A549 (cell line): ENCODE results near the gene SLBP. TPM values are rescaled to one million over a fixed set of nuclear protein-coding genes. Genes with fewer than 3 reads are reported as not detected.

ENCODE experiments used
- ATAC-seq, 2 experiments: fragments of 200-7000 bp in 1 of 2; fragments of >200 bp in 1 of 2; cut with Nextera tagmentation in 1 of 2; cut with Tn5 transposase in 1 of 2; 3 replicates each; pipeline versions ENCODE4 v1.8.0 to v1.9.1; 2018 to 2020; ENCODE audit warnings: mild to moderate bottlenecking in 1 of 2, moderate library complexity in 1 of 2
- CTCF ChIA-PET: fragments of 300-600 bp; sonication (Branson Sonifier 250); formaldehyde crosslinking; extraction: SDS; loops from one replicate; lab custom pipeline; 2021; ENCODE audit warnings: antibody characterized with exemption, inconsistent platforms; lab: Yijun Ruan, JAX
- POLR2A ChIA-PET: fragments of 350-600 bp; formaldehyde crosslinking; extraction: SDS; loops from one replicate; lab custom pipeline; 2021; ENCODE audit warnings: antibody characterized with exemption, inconsistent platforms; lab: Yijun Ruan, JAX
- DNase-seq, 2 experiments: peaks; one replicate each; pipeline versions ENCODE4 v3.0.0 to v3.0.0-alpha.2; 2011 to 2016; ENCODE audit warnings: low read depth in 1 of 2, low spot score in 1 of 2
- FAIRE-seq: peaks from 2 replicates; lab custom pipeline; 2011; peaks lifted over from hg19 to GRCh38; lab: Jason Lieb, UNC
- H3K27ac ChIP-seq, 2 experiments: fragments of >200 bp; sonication (Bioruptor Twin); formaldehyde crosslinking; 3 replicates each; pipeline ENCODE4 v1.5.1; 2016 to 2017
- H3K4me1 ChIP-seq: fragments of >200 bp; sonication (Bioruptor Twin); formaldehyde crosslinking; 3 replicates; pipeline ENCODE4 v1.6.1; 2016
- H3K4me2 ChIP-seq: fragments of >200 bp; sonication (Bioruptor Twin); formaldehyde crosslinking; 3 replicates; pipeline ENCODE4 v1.6.1; 2016
- H3K4me3 ChIP-seq: fragments of >200 bp; sonication (Bioruptor Twin); formaldehyde crosslinking; 3 replicates; pipeline ENCODE4 v1.5.1; 2016
- H3K9me3 ChIP-seq: fragments of >200 bp; sonication (Bioruptor Twin); formaldehyde crosslinking; 3 replicates; pipeline ENCODE4 v1.6.1; 2016
- BCL3 ChIP-seq: fragments of >200 bp; sonication (Bioruptor Twin); formaldehyde crosslinking; IDR thresholded peaks from 3 replicates; pipeline ENCODE4 v1.6.1; 2016
- CBX8 ChIP-seq: fragments of 200-600 bp; sonication (generic); IDR thresholded peaks from 2 replicates; pipeline ENCODE4 v1.6.1; 2016
- CTCF ChIP-seq: fragments of >200 bp; sonication (Bioruptor Twin); formaldehyde crosslinking; IDR thresholded peaks from 3 replicates; pipeline ENCODE4 v1.5.1; 2016
- EHF ChIP-seq: fragments of 250-450 bp; sonication (Bioruptor Pico); IDR thresholded peaks from 2 replicates; pipeline ENCODE4 v1.5.0; 2020; ENCODE audit warnings: mild to moderate bottlenecking
- HDAC2 ChIP-seq: fragments of 200-600 bp; sonication (generic); IDR thresholded peaks from 2 replicates; pipeline ENCODE4 v1.6.1; 2016
- HEYL ChIP-seq: fragments of 250-450 bp; sonication (Bioruptor Pico); IDR thresholded peaks from 2 replicates; pipeline ENCODE4 v1.8.0; 2021; ENCODE audit warnings: mild to moderate bottlenecking, moderate library complexity
- HOXB5 ChIP-seq: fragments of 250-450 bp; sonication (Bioruptor Pico); IDR thresholded peaks from 2 replicates; pipeline ENCODE4 v1.5.0; 2020; ENCODE audit warnings: mild to moderate bottlenecking, moderate library complexity
- KDM5A ChIP-seq: fragments of 200-600 bp; sonication (generic); IDR thresholded peaks from 2 replicates; pipeline ENCODE4 v1.6.1; 2016; ENCODE audit warnings: antibody characterized with exemption, mild to moderate bottlenecking
- MYC ChIP-seq: IDR thresholded peaks from 2 replicates; pipeline ENCODE4 v1.6.1; 2012; ENCODE audit warnings: mild to moderate bottlenecking, inconsistent platforms, low read length, improper control_type of control experiment, borderline replicate concordance
- PBX3 ChIP-seq: IDR thresholded peaks from 2 replicates; pipeline ENCODE4 v1.6.1; 2012
- PHF8 ChIP-seq: fragments of 200-600 bp; sonication (generic); IDR thresholded peaks from 2 replicates; pipeline ENCODE4 v1.6.1; 2016; ENCODE audit warnings: low read depth, mild to moderate bottlenecking, antibody characterized with exemption, moderate library complexity, borderline replicate concordance
- RAD21 ChIP-seq, 2 experiments: fragments of >200 bp in 1 of 2; sonication (Bioruptor Twin) in 1 of 2; formaldehyde crosslinking in 1 of 2; IDR thresholded peaks in 1 of 2; conservative IDR thresholded peaks in 1 of 2; 2 replicates in 1 of 2; 3 replicates in 1 of 2; pipeline ENCODE4 v1.6.1; 2012 to 2018; ENCODE audit warnings: inconsistent platforms in 1 of 2
- SMC3 ChIP-seq: fragments of >200 bp; sonication (Bioruptor Twin); formaldehyde crosslinking; IDR thresholded peaks from 3 replicates; pipeline ENCODE4 v1.6.1; 2018; ENCODE audit warnings: inconsistent platforms
- ZNF302 ChIP-seq: fragments of 250-450 bp; sonication (Bioruptor Pico); IDR thresholded peaks from 2 replicates; pipeline ENCODE4 v1.9.0; 2021; ENCODE audit warnings: inconsistent platforms, mild to moderate bottlenecking, moderate library complexity
- WGBS: methylation state at CpG from one replicate; pipeline ENCODE4 v1.1.6; 2017; ENCODE audit errors: missing lambda C conversion rate; 5-methylcytosine and 5-hydroxymethylcytosine counted together
- polyA plus RNA-seq, 4 experiments: library from polyadenylated mRNA; depleted of rRNA in 3 of 4; stranded (reverse); fragments of >200 nt; fragmentation: RNase III in 1 of 4; extraction: RNeasy Plus Mini Kit Qiagen cat#74134 plus additional on column Dnase treatment in 1 of 4; gene quantifications; 2 replicates in 3 of 4; 3 replicates in 1 of 4; pipeline ENCODE4 v1.2.3, GENCODE V29; 2011 to 2017
- TF ChIP-seq, protein P1 (sequence below): fragments of 200-600 bp; sonication (generic); IDR thresholded peaks from 2 replicates; pipeline ENCODE4 v1.6.1; 2016; ENCODE audit warnings: antibody characterized with exemption, mild to moderate bottlenecking, moderate library complexity
- TF ChIP-seq, protein P2 (sequence below): IDR thresholded peaks from 2 replicates; pipeline ENCODE4 v1.6.1; 2012
- TF ChIP-seq, protein P3 (sequence below): fragments of 450-650 bp; IDR thresholded peaks from 2 replicates; pipeline ENCODE4 v1.6.1; 2014; ENCODE audit warnings: antibody characterized with exemption

Gene SLBP
- polyA plus RNA-seq, 2 of the 4 experiments (the other 2 are of a cell fraction) = 80.5 to 89.9 TPM

DNA sequence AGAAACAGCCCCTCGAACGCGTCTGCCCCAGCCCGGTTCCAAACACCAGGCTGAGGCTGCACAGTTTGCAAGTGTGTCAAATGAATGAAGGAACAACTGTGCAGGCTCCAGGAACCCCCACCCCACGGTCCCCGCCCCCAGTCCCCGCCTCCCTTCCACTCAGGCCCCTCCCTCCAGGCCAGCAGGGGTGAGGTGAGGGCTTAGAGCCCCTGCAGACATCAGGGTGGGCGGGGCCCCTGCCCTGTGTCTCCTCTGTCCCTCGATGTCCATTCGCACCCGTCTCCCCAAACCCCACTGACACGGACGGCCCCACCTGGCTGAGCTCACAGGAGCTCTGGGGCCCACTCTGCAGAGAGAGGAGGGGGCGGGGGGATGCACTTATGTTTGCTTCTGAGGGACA, 37.7 kb upstream of the SLBP start:
- POLR2A ChIA-PET = no interaction called here
- H3K4me2 ChIP-seq = no peak overlapping the region
- no CpG with 5 or more reads among the region's 14 CpGs for WGBS
- H3K9me3 ChIP-seq = no peaks in the 10 kb centered on the region
- no peak for TF ChIP-seq MYC
- TF ChIP-seq, protein P1, sequence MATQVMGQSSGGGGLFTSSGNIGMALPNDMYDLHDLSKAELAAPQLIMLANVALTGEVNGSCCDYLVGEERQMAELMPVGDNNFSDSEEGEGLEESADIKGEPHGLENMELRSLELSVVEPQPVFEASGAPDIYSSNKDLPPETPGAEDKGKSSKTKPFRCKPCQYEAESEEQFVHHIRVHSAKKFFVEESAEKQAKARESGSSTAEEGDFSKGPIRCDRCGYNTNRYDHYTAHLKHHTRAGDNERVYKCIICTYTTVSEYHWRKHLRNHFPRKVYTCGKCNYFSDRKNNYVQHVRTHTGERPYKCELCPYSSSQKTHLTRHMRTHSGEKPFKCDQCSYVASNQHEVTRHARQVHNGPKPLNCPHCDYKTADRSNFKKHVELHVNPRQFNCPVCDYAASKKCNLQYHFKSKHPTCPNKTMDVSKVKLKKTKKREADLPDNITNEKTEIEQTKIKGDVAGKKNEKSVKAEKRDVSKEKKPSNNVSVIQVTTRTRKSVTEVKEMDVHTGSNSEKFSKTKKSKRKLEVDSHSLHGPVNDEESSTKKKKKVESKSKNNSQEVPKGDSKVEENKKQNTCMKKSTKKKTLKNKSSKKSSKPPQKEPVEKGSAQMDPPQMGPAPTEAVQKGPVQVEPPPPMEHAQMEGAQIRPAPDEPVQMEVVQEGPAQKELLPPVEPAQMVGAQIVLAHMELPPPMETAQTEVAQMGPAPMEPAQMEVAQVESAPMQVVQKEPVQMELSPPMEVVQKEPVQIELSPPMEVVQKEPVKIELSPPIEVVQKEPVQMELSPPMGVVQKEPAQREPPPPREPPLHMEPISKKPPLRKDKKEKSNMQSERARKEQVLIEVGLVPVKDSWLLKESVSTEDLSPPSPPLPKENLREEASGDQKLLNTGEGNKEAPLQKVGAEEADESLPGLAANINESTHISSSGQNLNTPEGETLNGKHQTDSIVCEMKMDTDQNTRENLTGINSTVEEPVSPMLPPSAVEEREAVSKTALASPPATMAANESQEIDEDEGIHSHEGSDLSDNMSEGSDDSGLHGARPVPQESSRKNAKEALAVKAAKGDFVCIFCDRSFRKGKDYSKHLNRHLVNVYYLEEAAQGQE = no peak
- no peak for TF ChIP-seq KDM5A
- CTCF ChIA-PET = interaction anchor here (2.3 to 13.8 kb wide), 4 partner anchors 20 to 150 kb away, joined by 10 to 227 read pairs (median 18); no protein-coding TSS in a partner anchor
- H3K27ac ChIP-seq = no peak overlapping the region
- H3K4me1 ChIP-seq = peaks cover 12% of the 10 kb centered on the region
- no peak for ATAC-seq
- no peak for DNase-seq
- no peak overlapping the region for H3K4me3 ChIP-seq
- FAIRE-seq = no peak

DNA sequence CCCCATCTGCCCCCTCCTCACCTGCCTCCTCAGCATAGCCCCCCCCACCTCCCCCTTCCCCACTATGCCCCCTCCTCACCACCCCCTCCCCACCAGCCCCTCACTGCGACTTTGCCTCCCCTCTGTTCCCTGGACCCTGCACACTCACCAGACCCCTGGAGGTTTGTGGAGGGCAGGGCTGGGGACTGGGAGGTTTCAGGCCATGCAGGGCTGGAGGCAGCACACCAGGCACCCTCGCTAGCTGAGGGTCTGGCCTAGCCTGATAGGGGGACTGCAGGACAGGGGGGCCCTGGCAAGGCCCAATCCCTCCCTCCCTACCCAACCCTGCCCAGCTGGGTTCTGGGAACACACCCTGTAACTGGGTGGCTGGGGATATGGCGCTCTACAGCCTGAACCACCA, 37.3 kb upstream of the SLBP start:
- Histone ChIP-seq H3K4me2 (no peak overlapping the region), H3K27ac (no peak overlapping the region), H3K4me1 (peaks cover 12% of the 10 kb centered on the region), H3K4me3 (no peak overlapping the region), H3K9me3 (no peaks in the 10 kb centered on the region)
- ChIA-PET POLR2A (no interaction called here), CTCF (interaction anchor here (1.4 to 13.8 kb wide), 7 partner anchors 19 to 151 kb away, joined by 3 to 227 read pairs (median 10); no protein-coding TSS in a partner anchor)
- no CpG with 5 or more reads among the region's 3 CpGs for WGBS
- DNase-seq (no peak), FAIRE-seq (no peak), ATAC-seq (no peak)
- no peak for TF ChIP-seq EHF
- TF ChIP-seq PHF8 = no peak
- no peak for TF ChIP-seq PBX3
- TF ChIP-seq, protein P2, sequence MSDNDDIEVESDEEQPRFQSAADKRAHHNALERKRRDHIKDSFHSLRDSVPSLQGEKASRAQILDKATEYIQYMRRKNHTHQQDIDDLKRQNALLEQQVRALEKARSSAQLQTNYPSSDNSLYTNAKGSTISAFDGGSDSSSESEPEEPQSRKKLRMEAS = no peak
- no peak for TF ChIP-seq HOXB5 (CRISPR knock-in tag)
- TF ChIP-seq BCL3 = no peak
- no peak for TF ChIP-seq CTCF
- no peak for TF ChIP-seq RAD21 (conservative IDR thresholded peaks at IDR 0.05 in 1 of 2, IDR thresholded peaks at IDR 0.05 in 1 of 2)
- no peak for TF ChIP-seq CBX8

- peak; percentile 71 to 78 for DNase-seq
Observed at GRCh38 chr4:1748465-1748995, 36.4 kb upstream of the SLBP start.

More at GRCh38 chr4:1748465-1748995, 36.4 kb upstream of the SLBP start:
- TF ChIP-seq HDAC2 (no peak), RAD21 (conservative IDR thresholded peaks at IDR 0.05 in 1 of 2, IDR thresholded peaks at IDR 0.05 in 1 of 2) (peak; percentile 81 to 87), CTCF (peak; percentile 70), HEYL (no peak), SMC3 (peak; percentile 87), ZNF302 (CRISPR knock-in tag) (no peak)
- TF ChIP-seq, protein P3, sequence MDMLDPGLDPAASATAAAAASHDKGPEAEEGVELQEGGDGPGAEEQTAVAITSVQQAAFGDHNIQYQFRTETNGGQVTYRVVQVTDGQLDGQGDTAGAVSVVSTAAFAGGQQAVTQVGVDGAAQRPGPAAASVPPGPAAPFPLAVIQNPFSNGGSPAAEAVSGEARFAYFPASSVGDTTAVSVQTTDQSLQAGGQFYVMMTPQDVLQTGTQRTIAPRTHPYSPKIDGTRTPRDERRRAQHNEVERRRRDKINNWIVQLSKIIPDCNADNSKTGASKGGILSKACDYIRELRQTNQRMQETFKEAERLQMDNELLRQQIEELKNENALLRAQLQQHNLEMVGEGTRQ = peak; percentile 43; the same call in 1 of the 2 replicates
- Histone ChIP-seq H3K27ac (peak overlapping the region; percentile 33 to 75; a peak in 2 of 6 replicates), H3K4me3 (no peak overlapping the region), H3K9me3 (no peaks in the 10 kb centered on the region), H3K4me1 (peaks cover 12% of the 10 kb centered on the region), H3K4me2 (peak overlapping the region; percentile 66)
- FAIRE-seq = no peak
- POLR2A ChIA-PET = interaction anchor here (0.8 kb wide), 1 partner anchor 122 kb away, joined by 3 read pairs; the partner anchor contains the start of gene NSD2
- CTCF ChIA-PET = interaction anchor here (0.8 to 13.8 kb wide), 27 partner anchors 8 to 162 kb away, joined by 3 to 227 read pairs (median 6); partner anchors contain the start of gene FGFR3
- WGBS = 0% methylated on average over 5 of the region's 29 CpGs
- peak; percentile 33 to 77; a peak in 5 of 6 replicates for ATAC-seq
